K562 (cell line): ENCODE data around the gene OTOA. TPM values are rescaled to one million over a fixed set of nuclear protein-coding genes. Genes with fewer than 3 reads are reported as not detected.

Source experiments
- ATAC-seq: fragments of 200-7000 bp; cut with Tn5 transposase; 3 replicates; pipeline ENCODE4 v1.9.1; 2020; ENCODE audit warnings: moderate library complexity
- BruUV-seq: library from RNA; stranded (reverse); fragments of 400-500 nt; replicated peaks from 2 replicates; lab custom pipeline; 2021; lab: Mats Ljungman, UMichigan
- CTCF ChIA-PET: fragments of 300-600 bp; formaldehyde crosslinking; extraction: SDS; loops from one replicate; lab custom pipeline; 2021; ENCODE audit warnings: low intra/inter-chr PET ratio; lab: Yijun Ruan, JAX
- POLR2A ChIA-PET: fragments of 300-600, 350-650 bp; sonication (Branson Sonifier 250); formaldehyde crosslinking; extraction: SDS; loops from one replicate; lab custom pipeline; 2021; ENCODE audit warnings: antibody characterized with exemption, inconsistent platforms; lab: Yijun Ruan, JAX
- DNase-seq, 4 experiments: peaks; one replicate each; pipeline versions ENCODE4 v3.0.0 to v3.0.0-alpha.2; 2011 to 2018; ENCODE audit warnings: low spot score in 3 of 4, mixed read lengths in 3 of 4; ENCODE audit errors: extremely low read depth in 1 of 4
- FAIRE-seq: peaks from 2 replicates; lab custom pipeline; 2011; peaks lifted over from hg19 to GRCh38; lab: Jason Lieb, UNC
- H2AFZ ChIP-seq: 2 replicates; pipeline ENCODE4 v1.6.0; 2011; ENCODE audit warnings: low read depth, low read length, control low read depth, inconsistent platforms
- H3K27ac ChIP-seq: fragments of 200-600 bp; 3 replicates; pipeline ENCODE4 v1.8.0; 2011; ENCODE audit warnings: low read depth, mild to moderate bottlenecking, control low read depth, inconsistent platforms, low read length, moderate library complexity, mixed read lengths; ENCODE audit errors: extremely low read depth
- H3K27me3 ChIP-seq, 2 experiments: fragments of 300-600 bp in 1 of 2; 2 replicates in 1 of 2; 3 replicates in 1 of 2; pipeline versions ENCODE4 v1.6.0 to v1.8.0; 2011; ENCODE audit warnings: inconsistent platforms in 2 of 2, low read length in 2 of 2, mild to moderate bottlenecking in 1 of 2, mixed read lengths in 1 of 2, moderate library complexity in 1 of 2; ENCODE audit not compliant: control insufficient read depth in 2 of 2, insufficient read depth in 2 of 2
- H3K36me3 ChIP-seq: fragments of 300-600 bp; 3 replicates; pipeline ENCODE4 v1.8.0; 2011; ENCODE audit warnings: mild to moderate bottlenecking, low read length, inconsistent platforms; ENCODE audit not compliant: control insufficient read depth, insufficient read depth
- H3K4me1 ChIP-seq, 2 experiments: fragments of 200-600 bp in 1 of 2; replicated peaks in 1 of 2; 2 replicates in 1 of 2; 3 replicates in 1 of 2; pipeline versions ENCODE4 v1.5.1 to v1.8.0; 2011; ENCODE audit warnings: inconsistent platforms in 2 of 2, low read length in 2 of 2, mild to moderate bottlenecking in 1 of 2, mixed read lengths in 1 of 2, moderate library complexity in 1 of 2; ENCODE audit not compliant: control insufficient read depth in 2 of 2, insufficient read depth in 2 of 2
- H3K4me2 ChIP-seq: 2 replicates; pipeline ENCODE4 v1.6.1; 2011; ENCODE audit warnings: low read length, control low read depth, inconsistent platforms, mixed read lengths; ENCODE audit not compliant: insufficient read depth
- H3K4me3 ChIP-seq: fragments of 200-600 bp; sonication (generic), shearing (Covaris generic); 2 replicates; pipeline ENCODE4 v1.5.1; 2016; ENCODE audit warnings: control low read depth, inconsistent platforms
- H3K79me2 ChIP-seq: fragments of 200-600 bp; 3 replicates; pipeline ENCODE4 v1.8.0; 2011; ENCODE audit warnings: low read length, inconsistent platforms; ENCODE audit not compliant: control insufficient read depth, insufficient read depth
- H3K9ac ChIP-seq, 2 experiments: 2 replicates each; pipeline versions ENCODE4 v1.6.0 to v1.6.1; 2011; ENCODE audit warnings: low read depth in 2 of 2, low read length in 2 of 2, control low read depth in 1 of 2, inconsistent platforms in 1 of 2, mild to moderate bottlenecking in 1 of 2, mixed read lengths in 1 of 2; ENCODE audit not compliant: insufficient read depth in 1 of 2
- H3K9me1 ChIP-seq: one replicate; pipeline ENCODE4 v1.6.0; 2011; ENCODE audit warnings: inconsistent platforms, mild to moderate bottlenecking, low read length, moderate library complexity; ENCODE audit not compliant: control insufficient read depth, insufficient read depth
- H3K9me3 ChIP-seq: replicated peaks from 2 replicates; pipeline ENCODE4 v1.5.1; 2011; ENCODE audit warnings: low read depth, low read length, inconsistent platforms; ENCODE audit not compliant: control insufficient read depth, insufficient read depth
- H4K20me1 ChIP-seq: replicated peaks from 2 replicates; pipeline ENCODE4 v1.6.1; 2011; ENCODE audit warnings: low read length, inconsistent platforms, mixed read lengths; ENCODE audit not compliant: control insufficient read depth, insufficient read depth
- ARID1B ChIP-seq: fragments of 450-650 bp; IDR thresholded peaks from 2 replicates; pipeline ENCODE4 v1.6.1; 2016; ENCODE audit warnings: antibody characterized with exemption, mild to moderate bottlenecking, inconsistent platforms
- CBFA2T2 ChIP-seq: fragments of 450-650 bp; conservative IDR thresholded peaks from 2 replicates; pipeline ENCODE4 v1.6.1; 2017; ENCODE audit warnings: mild to moderate bottlenecking
- CBFA2T3 ChIP-seq: fragments of 450-650 bp; IDR thresholded peaks from 2 replicates; pipeline ENCODE4 v1.6.1; 2017
- CBFB ChIP-seq: sonication (generic); formaldehyde crosslinking; IDR thresholded peaks from 2 replicates; pipeline ENCODE4 v1.4.0; 2020; ENCODE audit warnings: mild to moderate bottlenecking, missing genetic modification reagents
- CEBPG ChIP-seq, 3 experiments: fragments of 200-800 bp in 1 of 3; sonication (Bioruptor generic) in 1 of 3; sonication (generic) in 1 of 3; formaldehyde crosslinking in 1 of 3; IDR thresholded peaks in 2 of 3; conservative IDR thresholded peaks in 1 of 3; 2 replicates each; pipeline versions ENCODE4 v1.6.1 to v1.8.0; 2016 to 2022; ENCODE audit warnings: missing compliant biosample characterization in 2 of 3, missing genetic modification characterization in 2 of 3, mild to moderate bottlenecking in 1 of 3, missing genetic modification reagents in 1 of 3
- NCOR1 ChIP-seq: fragments of 450-650 bp; IDR thresholded peaks from 2 replicates; pipeline ENCODE4 v1.6.1; 2016; ENCODE audit warnings: mild to moderate bottlenecking, moderate library complexity
- TAL1 ChIP-seq: fragments of 450-650 bp; IDR thresholded peaks from 2 replicates; pipeline ENCODE4 v1.6.1; 2016; ENCODE audit warnings: mild to moderate bottlenecking
- TCF3 ChIP-seq: sonication (generic); formaldehyde crosslinking; IDR thresholded peaks from 2 replicates; pipeline ENCODE4 v1.4.0; 2020; ENCODE audit warnings: mild to moderate bottlenecking, missing genetic modification reagents
- TEAD4 ChIP-seq, 2 experiments: sonication (generic) in 1 of 2; formaldehyde crosslinking in 1 of 2; IDR thresholded peaks; 2 replicates each; pipeline versions ENCODE4 v1.6.1 to v1.8.0; 2012 to 2022; ENCODE audit warnings: borderline replicate concordance in 1 of 2, inconsistent platforms in 1 of 2, low read length in 1 of 2, mild to moderate bottlenecking in 1 of 2, missing genetic modification reagents in 1 of 2
- ZNF23 ChIP-seq: fragments of 250-450 bp; sonication (Bioruptor Pico); IDR thresholded peaks from 2 replicates; pipeline ENCODE4 v1.4.0; 2020; ENCODE audit warnings: mild to moderate bottlenecking
- WGBS: fragments of 100-300 bp; shearing (Covaris generic); methylation state at CpG from one replicate; pipeline ENCODE4 v1.1.6; 2016; ENCODE audit warnings: low coverage, mixed read lengths; ENCODE audit not compliant: insufficient coverage; ENCODE audit errors: missing lambda C conversion rate; 5-methylcytosine and 5-hydroxymethylcytosine counted together
- in situ Hi-C: fragments of 300-500 bp; cut with MboI; formaldehyde crosslinking; loops from 4 replicates; pipeline ENCODE4 v1.15.0; 2018; ENCODE audit warnings: inconsistent platforms, mixed read lengths
- intact Hi-C: fragments of 100-400 bp; cut with micrococcal nuclease; formaldehyde crosslinking; loops from 2 replicates; pipeline ENCODE4 v1.14.2; 2022
- polyA plus RNA-seq, 8 experiments: library from polyadenylated mRNA; depleted of rRNA in 4 of 8; stranded (reverse) in 5 of 8; unstranded in 3 of 8; fragments of >200 nt; fragmentation: Nextera tagmentation in 2 of 8; fragmentation: Illumina TruSeq in 1 of 8; extraction: Ambion mirVana in 2 of 8; extraction: Trizol in 1 of 8; gene quantifications; 2 replicates each; pipeline versions ENCODE4 v1.2.1 to v1.2.3, GENCODE V29; 2011 to 2014; ENCODE audit warnings: inconsistent platforms in 1 of 8, missing spikeins in 1 of 8
- total RNA-seq, 7 experiments: library from RNA; depleted of rRNA in 6 of 7; stranded (reverse); fragments of >200 nt in 6 of 7; fragmentation: Illumina TruSeq in 2 of 7; extraction: Trizol in 2 of 7; gene quantifications; 2 replicates each; pipeline versions ENCODE4 v1.2.1 to v1.2.3, GENCODE V29; 2011 to 2021; ENCODE audit warnings: low replicate concordance in 1 of 7

Gene OTOA
- total and polyA plus RNA-seq, 9 of the 15 experiments (the other 6 are each of a cell fraction or from before 2014, with no cell fraction given): 0.04 TPM; not detected in 8

DNA sequence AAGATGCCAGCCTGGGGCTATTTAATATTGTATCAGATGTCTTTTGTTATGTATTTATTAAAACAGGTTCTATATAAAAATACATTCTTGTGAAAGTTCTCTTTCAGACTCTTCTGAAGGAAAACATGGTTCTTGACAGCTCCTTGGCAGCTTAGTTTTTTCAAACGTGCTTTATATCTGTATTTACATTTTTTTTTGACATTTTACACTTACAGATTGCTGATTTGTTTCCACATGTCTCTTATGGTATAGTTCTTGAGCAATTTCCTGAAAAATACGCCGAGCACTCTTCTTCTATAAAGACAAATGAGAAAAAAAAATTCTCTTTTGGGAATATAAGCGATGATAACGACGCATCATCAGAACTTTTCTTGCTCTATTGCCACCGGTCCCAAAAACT is 20.9 kb upstream of the OTOA start:
- ATAC-seq: no peak
- no peaks in the 10 kb centered on the region for H3K27me3 ChIP-seq
- no peak for FAIRE-seq
- TF ChIP-seq CEBPG (CRISPR knock-in tag; IDR thresholded peaks at IDR 0.05) (no peak), CEBPG (tag; conservative IDR thresholded peaks at IDR 0.05 in 1 of 2, IDR thresholded peaks at IDR 0.05 in 1 of 2) (no peak)
- TF ChIP-seq, all 486 proteins: peak for 0
- Histone ChIP-seq H3K9me3 (no peaks in the 10 kb centered on the region), H3K27ac (no peak overlapping the region), H4K20me1 (0 out of 2 replicates have a peak, but pooled peaks cover 3% of the 10 kb centered on the region), H3K79me2 (no peaks in the 10 kb centered on the region), H3K4me1 (no peaks in the 10 kb centered on the region; a peak in 3 of 5 replicates), H3K36me3 (peaks cover 4% of the 10 kb centered on the region; the same call in 1 of the 3 replicates), H3K4me2 (no peak overlapping the region), H3K9me1 (no peaks in the 10 kb centered on the region), H3K4me3 (no peak overlapping the region), H2AFZ (no peak overlapping the region), H3K9ac (no peak overlapping the region)
- intact Hi-C loops (no loop called here), in situ Hi-C loops (no loop called here)
- CTCF ChIA-PET: no interaction called here
- BruUV-seq: no TSS peak
- 72% methylated on average over 7 of the region's 7 CpGs for WGBS
- DNase-seq: no peak
- POLR2A ChIA-PET: no interaction called here

DNA sequence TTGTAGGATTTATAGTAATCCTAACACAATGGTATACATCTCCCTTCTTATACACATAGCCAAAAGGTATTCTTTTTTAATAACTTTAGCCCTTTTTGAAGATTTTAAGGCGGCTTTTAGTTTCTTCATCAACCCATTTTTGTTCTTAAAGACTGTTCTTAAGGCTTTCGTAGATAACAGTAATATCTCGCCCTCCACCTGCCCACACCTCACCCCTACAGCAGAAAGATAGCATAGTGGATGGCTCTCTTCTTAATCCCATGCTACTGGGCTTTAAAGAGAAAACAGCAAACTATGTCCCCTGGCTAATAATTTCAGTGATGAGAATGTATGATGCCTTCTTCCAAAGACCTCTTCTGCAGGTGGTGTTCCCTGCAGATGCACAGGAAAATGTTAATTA is 20.0 kb upstream of the OTOA start:
- Histone ChIP-seq H3K36me3 (peaks cover 4% of the 10 kb centered on the region; the same call in 1 of the 3 replicates), H3K9ac (no peak overlapping the region), H3K9me3 (no peaks in the 10 kb centered on the region), H3K27ac (no peak overlapping the region), H3K4me1 (no peaks in the 10 kb centered on the region; a peak in 3 of 5 replicates), H3K9me1 (no peaks in the 10 kb centered on the region), H3K4me2 (peak overlapping the region; percentile 1; the same call in 1 of the 2 replicates), H3K79me2 (no peaks in the 10 kb centered on the region), H4K20me1 (0 out of 2 replicates have a peak, but pooled peaks cover 3% of the 10 kb centered on the region), H3K4me3 (no peak overlapping the region), H2AFZ (no peak overlapping the region), H3K27me3 (no peaks in the 10 kb centered on the region)
- TF ChIP-seq TEAD4 (IDR thresholded peaks at IDR 0.05; ENCODE audit: low read length): peak; percentile 48; the same call in 1 of the 2 replicates
- no peak for TF ChIP-seq TEAD4 (CRISPR knock-in tag; IDR thresholded peaks at IDR 0.05; ENCODE audit: borderline replicate concordance)
- peak; percentile 70 for TF ChIP-seq ARID1B
- peak; percentile 72 for TF ChIP-seq CBFA2T3
- no peak for TF ChIP-seq CBFB (CRISPR knock-in tag)
- peak; percentile 79 for TF ChIP-seq TAL1
- TF ChIP-seq CBFA2T2: peak; percentile 63
- peak; percentile 32; the same call in 1 of the 2 replicates for TF ChIP-seq NCOR1
- TF ChIP-seq TCF3 (CRISPR knock-in tag): peak; percentile 71
- TF ChIP-seq ZNF23: no peak
- peak in 2 of 4 experiments; percentile 24 to 34 for DNase-seq
- ChIA-PET POLR2A (no interaction called here), CTCF (no interaction called here)
- peak; percentile 66 for FAIRE-seq
- intact Hi-C loops: no loop called here
- in situ Hi-C loops: no loop called here
- ATAC-seq: peak; percentile 33; the same call in 1 of the 3 replicates
- 37% methylated on average over 3 of the region's 3 CpGs for WGBS
- no TSS peak for BruUV-seq
